A549 (cell line): ENCODE data around the gene ZNF564. TPM values are rescaled to one million over a fixed set of nuclear protein-coding genes. Genes with fewer than 3 reads are reported as not detected.
A peak's percentile ranks its signal among the peaks of the same experiment; 100 is the strongest.

Experiments
- ATAC-seq, 2 experiments: fragments of 200-7000 bp in 1 of 2; fragments of >200 bp in 1 of 2; cut with Nextera tagmentation in 1 of 2; cut with Tn5 transposase in 1 of 2; 3 replicates each; pipeline versions ENCODE4 v1.8.0 to v1.9.1; 2018 to 2020; ENCODE audit warnings: mild to moderate bottlenecking in 1 of 2, moderate library complexity in 1 of 2
- CTCF ChIA-PET: fragments of 300-600 bp; sonication (Branson Sonifier 250); formaldehyde crosslinking; extraction: SDS; loops from one replicate; lab custom pipeline; 2021; ENCODE audit warnings: antibody characterized with exemption, inconsistent platforms; lab: Yijun Ruan, JAX
- POLR2A ChIA-PET: fragments of 350-600 bp; formaldehyde crosslinking; extraction: SDS; loops from one replicate; lab custom pipeline; 2021; ENCODE audit warnings: antibody characterized with exemption, inconsistent platforms; lab: Yijun Ruan, JAX
- DNase-seq, 2 experiments: peaks; one replicate each; pipeline versions ENCODE4 v3.0.0 to v3.0.0-alpha.2; 2011 to 2016; ENCODE audit warnings: low read depth in 1 of 2, low spot score in 1 of 2
- FAIRE-seq: peaks from 2 replicates; lab custom pipeline; 2011; peaks lifted over from hg19 to GRCh38; lab: Jason Lieb, UNC
- H3K27ac ChIP-seq, 2 experiments: fragments of >200 bp; sonication (Bioruptor Twin); formaldehyde crosslinking; 3 replicates each; pipeline ENCODE4 v1.5.1; 2016 to 2017
- H3K4me1 ChIP-seq: fragments of >200 bp; sonication (Bioruptor Twin); formaldehyde crosslinking; 3 replicates; pipeline ENCODE4 v1.6.1; 2016
- H3K4me2 ChIP-seq: fragments of >200 bp; sonication (Bioruptor Twin); formaldehyde crosslinking; 3 replicates; pipeline ENCODE4 v1.6.1; 2016
- H3K4me3 ChIP-seq: fragments of >200 bp; sonication (Bioruptor Twin); formaldehyde crosslinking; 3 replicates; pipeline ENCODE4 v1.5.1; 2016
- H3K9me3 ChIP-seq: fragments of >200 bp; sonication (Bioruptor Twin); formaldehyde crosslinking; 3 replicates; pipeline ENCODE4 v1.6.1; 2016
- E2F6 ChIP-seq: IDR thresholded peaks from 2 replicates; pipeline ENCODE4 v1.6.1; 2012; ENCODE audit warnings: low read depth, borderline replicate concordance
- EP300 ChIP-seq, 2 experiments: fragments of >200 bp; sonication (Bioruptor Twin); formaldehyde crosslinking; IDR thresholded peaks; 2 replicates in 1 of 2; 3 replicates in 1 of 2; pipeline ENCODE4 v1.6.1; 2016 to 2017
- FOSL2 ChIP-seq, 2 experiments: fragments of 450-650 bp in 1 of 2; fragments of >200 bp in 1 of 2; sonication (Bioruptor Twin) in 1 of 2; formaldehyde crosslinking; IDR thresholded peaks; 2 replicates each; pipeline versions ENCODE4 v1.5.0 to v1.6.1; 2016 to 2020; ENCODE audit warnings: mild to moderate bottlenecking in 1 of 2, moderate library complexity in 1 of 2
- GATA3 ChIP-seq: IDR thresholded peaks from 2 replicates; pipeline ENCODE4 v1.6.1; 2012; ENCODE audit warnings: borderline replicate concordance
- HDAC2 ChIP-seq: fragments of 200-600 bp; sonication (generic); IDR thresholded peaks from 2 replicates; pipeline ENCODE4 v1.6.1; 2016
- HOXB13 ChIP-seq: fragments of 250-450 bp; sonication (Bioruptor Pico); IDR thresholded peaks from 2 replicates; pipeline ENCODE4 v1.5.0; 2020; ENCODE audit warnings: low read depth, mild to moderate bottlenecking, moderate library complexity
- HOXB5 ChIP-seq: fragments of 250-450 bp; sonication (Bioruptor Pico); IDR thresholded peaks from 2 replicates; pipeline ENCODE4 v1.5.0; 2020; ENCODE audit warnings: mild to moderate bottlenecking, moderate library complexity
- JUNB ChIP-seq: fragments of >200 bp; sonication (Bioruptor Twin); formaldehyde crosslinking; IDR thresholded peaks from 2 replicates; pipeline ENCODE4 v1.6.1; 2016
- KDM1A ChIP-seq: fragments of 200-600 bp; sonication (generic); IDR thresholded peaks from 2 replicates; pipeline ENCODE4 v1.6.1; 2016; ENCODE audit warnings: low read depth, mild to moderate bottlenecking
- MAFK ChIP-seq: fragments of 450-650 bp; IDR thresholded peaks from 2 replicates; pipeline ENCODE4 v1.6.1; 2014; ENCODE audit not compliant: partially characterized antibody
- MAZ ChIP-seq: fragments of 150-350 bp; IDR thresholded peaks from 2 replicates; pipeline ENCODE4 v1.6.1; 2014; ENCODE audit warnings: antibody characterized with exemption, low read depth, low read length, borderline replicate concordance
- NPAS2 ChIP-seq: fragments of 250-450 bp; sonication (Bioruptor Pico); IDR thresholded peaks from 2 replicates; pipeline ENCODE4 v1.8.0; 2022; ENCODE audit warnings: mild to moderate bottlenecking, moderate library complexity, borderline replicate concordance
- NR3C1 ChIP-seq: fragments of >200 bp; sonication (Bioruptor Twin); formaldehyde crosslinking; IDR thresholded peaks from 3 replicates; pipeline ENCODE4 v1.6.1; 2017
- PHF8 ChIP-seq: fragments of 200-600 bp; sonication (generic); IDR thresholded peaks from 2 replicates; pipeline ENCODE4 v1.6.1; 2016; ENCODE audit warnings: low read depth, mild to moderate bottlenecking, antibody characterized with exemption, moderate library complexity, borderline replicate concordance
- POLR2A ChIP-seq: IDR thresholded peaks from 2 replicates; pipeline ENCODE4 v1.6.1; 2012; ENCODE audit warnings: mild to moderate bottlenecking, low read length
- RCOR1 ChIP-seq: fragments of 150-350 bp; IDR thresholded peaks from 2 replicates; pipeline ENCODE4 v1.6.1; 2014; ENCODE audit warnings: antibody characterized with exemption, low read length, low read depth
- RFX5 ChIP-seq: fragments of 450-650 bp; IDR thresholded peaks from 2 replicates; pipeline ENCODE4 v1.7.1; 2014; ENCODE audit warnings: antibody characterized with exemption, mild to moderate bottlenecking, moderate library complexity
- TP53 ChIP-seq: fragments of 250-450 bp; sonication (Bioruptor Pico); IDR thresholded peaks from 2 replicates; pipeline ENCODE4 v1.5.0; 2021; ENCODE audit warnings: mild to moderate bottlenecking, moderate library complexity
- ZC3H11A ChIP-seq: fragments of 450-650 bp; IDR thresholded peaks from 2 replicates; pipeline ENCODE4 v1.6.1; 2014; ENCODE audit warnings: antibody characterized with exemption, mild to moderate bottlenecking
- ZFP36 ChIP-seq: fragments of 450-650 bp; IDR thresholded peaks from 2 replicates; pipeline ENCODE4 v1.6.1; 2014; ENCODE audit warnings: borderline replicate concordance; ENCODE audit not compliant: partially characterized antibody
- ZSCAN20 ChIP-seq: fragments of 250-450 bp; sonication (Bioruptor Pico); IDR thresholded peaks from 2 replicates; pipeline ENCODE4 v1.8.0; 2022; ENCODE audit warnings: mild to moderate bottlenecking, moderate library complexity
- WGBS: methylation state at CpG from one replicate; pipeline ENCODE4 v1.1.6; 2017; ENCODE audit errors: missing lambda C conversion rate; 5-methylcytosine and 5-hydroxymethylcytosine counted together
- polyA plus RNA-seq, 4 experiments: library from polyadenylated mRNA; depleted of rRNA in 3 of 4; stranded (reverse); fragments of >200 nt; fragmentation: RNase III in 1 of 4; extraction: RNeasy Plus Mini Kit Qiagen cat#74134 plus additional on column Dnase treatment in 1 of 4; gene quantifications; 2 replicates in 3 of 4; 3 replicates in 1 of 4; pipeline ENCODE4 v1.2.3, GENCODE V29; 2011 to 2017
- TF ChIP-seq, protein P1 (sequence below): fragments of >200 bp; sonication (Bioruptor Twin); formaldehyde crosslinking; IDR thresholded peaks from 3 replicates; pipeline ENCODE4 v1.5.1; 2016

The ZNF564 gene
- polyA plus RNA-seq, 2 of the 4 experiments (the other 2 are of a cell fraction), result 1.9 to 2.5 TPM

- no peak for TF ChIP-seq EP300 (IDR thresholded peaks at IDR 0.05)
- no peak for TF ChIP-seq RFX5
- TF ChIP-seq FOSL2 (IDR thresholded peaks at IDR 0.05), result no peak
- no peak for TF ChIP-seq FOSL2 (CRISPR knock-in tag; IDR thresholded peaks at IDR 0.05)
- TF ChIP-seq GATA3, result no peak
- TF ChIP-seq ZC3H11A, result no peak
- TF ChIP-seq POLR2A, result peak; percentile 46
- no peak for TF ChIP-seq MAZ
These were observed at the start of gene ZNF564 (continued) for GRCh38 chr19:12551060-12551832.

GRCh38 chr19:12597594-12597993 is 46.3 kb upstream of the ZNF564 start:
- ChIA-PET CTCF (no interaction called here), POLR2A (no interaction called here)
- no peak overlapping the region for H3K4me2 ChIP-seq
- no peak overlapping the region for H3K27ac ChIP-seq
- ATAC-seq, result no peak
- H3K4me1 ChIP-seq, result no peaks in the 10 kb centered on the region
- no peak for TF ChIP-seq RCOR1
- no peak for TF ChIP-seq TP53 (CRISPR knock-in tag)
- no peak for TF ChIP-seq RFX5
- TF ChIP-seq ZFP36, result no peak
- H3K4me3 ChIP-seq, result no peak overlapping the region
- FAIRE-seq, result no peak
- WGBS, result 84% methylated on average over 11 of the region's 11 CpGs
- DNase-seq, result no peak
- no peaks in the 10 kb centered on the region; the same call in 2 of the 3 replicates for H3K9me3 ChIP-seq

DNA sequence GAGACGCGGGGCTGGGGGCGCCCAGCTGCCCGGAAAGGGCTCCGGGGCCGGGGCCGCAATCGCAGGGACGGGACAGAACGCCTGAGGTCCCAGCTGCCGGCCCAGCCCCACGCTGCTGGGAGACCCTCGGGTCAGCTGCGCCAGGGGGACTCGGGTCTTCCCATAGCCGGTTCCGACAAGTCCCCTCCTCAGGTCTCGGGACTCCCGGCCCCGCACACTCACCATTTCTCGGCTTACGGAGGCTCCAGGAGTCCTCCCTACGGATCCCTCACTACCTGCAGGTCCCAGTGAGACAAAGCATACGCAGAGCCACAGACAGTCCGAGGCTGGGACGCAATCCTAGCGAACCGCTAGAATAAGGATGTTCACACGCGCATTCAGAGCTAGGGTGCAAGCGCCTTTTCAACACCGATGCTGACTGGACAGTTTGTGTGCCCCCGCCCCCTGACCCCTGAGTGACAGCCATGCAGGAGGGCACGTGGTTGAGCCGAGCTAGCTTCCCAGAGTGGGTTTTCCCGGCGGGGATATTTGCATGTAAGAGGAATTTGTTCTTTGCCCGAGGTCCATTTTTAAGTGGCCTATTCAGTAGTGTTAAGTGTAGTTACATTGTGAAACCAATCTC is 45.8 kb upstream of the ZNF564 start:
- H3K4me3 ChIP-seq, result no peak overlapping the region
- no peak for TF ChIP-seq KDM1A
- TF ChIP-seq FOSL2 (IDR thresholded peaks at IDR 0.05), result no peak
- no peak for TF ChIP-seq FOSL2 (CRISPR knock-in tag; IDR thresholded peaks at IDR 0.05)
- TF ChIP-seq PHF8, result no peak
- no peak for TF ChIP-seq ZSCAN20
- no peak for TF ChIP-seq HOXB5 (CRISPR knock-in tag)
- TF ChIP-seq E2F6, result no peak
- TF ChIP-seq JUNB, result no peak
- TF ChIP-seq NR3C1, result no peak
- TF ChIP-seq POLR2A, result no peak
- TF ChIP-seq MAFK, result no peak
- no peak for TF ChIP-seq HDAC2
- TF ChIP-seq HOXB13, result no peak
- TF ChIP-seq ZC3H11A, result no peak
- no peak for TF ChIP-seq NPAS2 (CRISPR knock-in tag)
- TF ChIP-seq, protein P1, sequence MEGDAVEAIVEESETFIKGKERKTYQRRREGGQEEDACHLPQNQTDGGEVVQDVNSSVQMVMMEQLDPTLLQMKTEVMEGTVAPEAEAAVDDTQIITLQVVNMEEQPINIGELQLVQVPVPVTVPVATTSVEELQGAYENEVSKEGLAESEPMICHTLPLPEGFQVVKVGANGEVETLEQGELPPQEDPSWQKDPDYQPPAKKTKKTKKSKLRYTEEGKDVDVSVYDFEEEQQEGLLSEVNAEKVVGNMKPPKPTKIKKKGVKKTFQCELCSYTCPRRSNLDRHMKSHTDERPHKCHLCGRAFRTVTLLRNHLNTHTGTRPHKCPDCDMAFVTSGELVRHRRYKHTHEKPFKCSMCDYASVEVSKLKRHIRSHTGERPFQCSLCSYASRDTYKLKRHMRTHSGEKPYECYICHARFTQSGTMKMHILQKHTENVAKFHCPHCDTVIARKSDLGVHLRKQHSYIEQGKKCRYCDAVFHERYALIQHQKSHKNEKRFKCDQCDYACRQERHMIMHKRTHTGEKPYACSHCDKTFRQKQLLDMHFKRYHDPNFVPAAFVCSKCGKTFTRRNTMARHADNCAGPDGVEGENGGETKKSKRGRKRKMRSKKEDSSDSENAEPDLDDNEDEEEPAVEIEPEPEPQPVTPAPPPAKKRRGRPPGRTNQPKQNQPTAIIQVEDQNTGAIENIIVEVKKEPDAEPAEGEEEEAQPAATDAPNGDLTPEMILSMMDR, result no peak
- TF ChIP-seq, all 56 proteins: peak for 0
- FAIRE-seq (no peak), DNase-seq (no peak), ATAC-seq (no peak)
- ChIA-PET POLR2A (no interaction called here), CTCF (no interaction called here)
- 93% methylated on average over 33 of the region's 38 CpGs for WGBS
- Histone ChIP-seq H3K4me2 (no peak overlapping the region), H3K27ac (no peak overlapping the region), H3K4me1 (no peaks in the 10 kb centered on the region), H3K9me3 (no peaks in the 10 kb centered on the region; the same call in 2 of the 3 replicates)
